Right renal pelvis (tissue), 4 donors: ENCODE data around the gene KBTBD7. TPM values are rescaled to one million over a fixed set of nuclear protein-coding genes. Genes with fewer than 3 reads are reported as not detected.
"Not testable (repeated sequence)": the region's sequence is repeated elsewhere in the genome, so short reads cannot be mapped to it uniquely, and the experiment has no call there.

Experiments used
- DNase-seq, 4 donors: peaks; one replicate each; pipeline ENCODE4 v3.0.0-alpha.2; 2013; ENCODE audit warnings: low read depth in 4 of 4, low spot score in 3 of 4, missing footprints in 1 of 4
- polyA plus RNA-seq, 4 donors: library from polyadenylated mRNA; unstranded; fragments of 120-200 nt; gene quantifications; one replicate each; pipeline ENCODE4 v1.2.1, GENCODE V29; 2013; ENCODE audit not compliant: insufficient read length in 4 of 4

Gene KBTBD7
- polyA plus RNA-seq, 4 donors = 17.2 to 23.1 (median 21.9) TPM

DNA sequence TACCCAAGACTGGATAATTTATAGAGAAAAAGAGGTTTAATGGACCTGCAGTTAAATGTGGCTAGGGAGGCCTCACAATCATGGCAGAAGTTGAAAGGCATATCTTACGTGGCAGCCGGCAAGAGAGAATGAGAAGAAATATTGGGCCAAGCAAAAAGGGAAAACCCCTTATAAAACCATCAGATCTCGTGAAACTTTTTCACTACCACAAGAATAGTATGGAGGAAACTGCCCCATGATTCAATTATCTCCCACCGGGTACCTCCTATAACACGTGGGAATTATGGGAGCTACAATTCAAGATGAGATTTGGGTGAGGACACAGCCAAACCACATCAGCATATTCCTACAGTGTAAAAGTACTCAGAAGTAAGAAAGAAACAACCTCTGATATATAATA is 4.7 kb upstream of the KBTBD7 start:
- DNase-seq = no peak

DNA sequence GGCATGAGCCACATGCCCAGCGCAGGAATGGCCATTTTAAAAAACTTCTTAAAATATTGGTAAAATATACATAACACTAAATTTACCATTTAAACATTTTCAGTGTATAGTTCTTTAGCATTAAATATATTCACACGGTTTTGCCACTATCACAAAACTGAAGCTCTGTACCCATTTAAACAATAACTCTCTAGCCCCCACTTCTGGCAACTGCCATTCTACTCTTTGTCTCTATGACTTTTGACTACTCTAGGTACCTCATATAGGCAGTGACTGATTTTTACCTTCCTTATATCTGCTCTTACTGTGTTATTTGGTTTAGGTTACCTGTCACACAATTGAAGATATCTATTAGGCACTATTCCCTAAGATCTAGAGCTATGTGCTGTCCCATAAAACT is 2.3 kb upstream of the KBTBD7 start:
- DNase-seq = no peak

DNA sequence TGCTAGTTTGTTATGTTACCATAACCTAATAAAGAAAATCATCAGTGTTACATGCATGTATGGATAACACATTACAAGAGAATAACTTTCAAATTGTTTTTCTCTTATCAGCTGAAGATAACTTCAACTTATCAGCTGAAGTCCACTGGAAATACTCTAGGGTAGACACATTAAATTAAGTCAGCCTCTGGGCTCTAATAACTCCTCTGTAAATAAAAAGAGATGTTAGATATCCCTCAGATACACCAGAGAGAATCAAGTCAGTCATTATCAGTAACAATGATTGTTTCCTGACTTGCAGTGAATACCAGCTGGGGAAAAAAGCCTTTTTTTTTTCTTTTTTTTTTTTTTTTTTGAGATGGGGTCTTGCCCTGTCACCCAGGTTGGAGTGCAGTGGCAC is 1.6 kb upstream of the KBTBD7 start:
- no peak for DNase-seq

DNA sequence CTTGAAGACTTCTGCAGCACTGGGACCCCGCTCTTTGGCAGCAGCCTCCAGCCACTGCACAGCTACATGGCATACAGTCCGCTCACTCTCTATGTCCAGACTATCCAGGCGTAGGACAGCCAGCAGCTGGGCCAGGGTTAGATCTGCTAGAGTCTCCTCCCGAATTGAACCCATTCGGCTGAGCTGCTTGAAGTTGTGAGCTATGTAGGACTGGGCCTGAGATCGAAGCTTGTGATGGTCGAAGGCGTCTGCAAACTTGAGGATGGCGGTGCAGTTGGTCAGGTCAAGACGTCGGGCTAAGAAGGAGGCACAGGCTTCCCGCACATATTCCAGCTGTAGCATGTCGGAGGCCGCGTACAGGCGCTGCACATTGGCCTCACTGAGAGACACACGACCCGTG is 900 bp downstream of the KBTBD7 start:
- DNase-seq = no peak

DNA sequence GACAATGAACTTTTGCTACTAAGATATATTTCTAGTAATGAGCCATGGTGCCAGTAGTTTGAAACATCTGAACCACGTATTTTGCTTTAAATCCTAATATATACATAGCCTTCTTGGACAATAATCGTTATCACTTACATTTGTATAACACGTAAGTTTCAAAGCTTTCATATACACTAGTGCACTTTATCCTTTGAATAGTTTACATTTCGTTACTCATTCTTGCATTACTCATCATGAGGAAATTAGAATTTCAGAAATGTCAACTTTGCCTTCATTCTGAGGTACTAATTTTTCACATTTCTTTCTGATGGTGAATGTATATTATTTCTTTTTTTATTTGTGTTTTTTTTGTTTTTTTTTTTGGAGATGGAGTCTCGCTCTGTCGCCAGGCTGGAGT is 5.8 kb downstream of the KBTBD7 start:
- no peak for DNase-seq

DNA sequence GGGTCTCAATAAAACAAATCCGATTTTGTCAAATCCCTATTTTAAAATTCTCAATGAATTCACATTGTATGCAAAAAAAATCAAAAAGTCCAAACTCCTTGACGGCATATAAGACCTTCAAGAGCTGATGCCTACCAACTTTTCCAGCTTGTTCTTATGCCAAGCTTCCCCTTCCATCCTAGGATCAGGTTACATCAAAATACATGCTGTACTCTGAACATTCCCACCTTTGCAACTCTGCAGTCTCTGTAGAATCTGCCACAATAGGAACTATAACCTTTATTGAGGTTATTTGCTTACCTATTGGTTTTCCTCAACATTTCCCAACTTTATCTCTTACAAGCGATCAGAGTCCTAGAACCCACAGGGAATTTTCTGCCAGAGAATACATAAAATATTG is 7.9 kb downstream of the KBTBD7 start:
- DNase-seq = no peak

DNA sequence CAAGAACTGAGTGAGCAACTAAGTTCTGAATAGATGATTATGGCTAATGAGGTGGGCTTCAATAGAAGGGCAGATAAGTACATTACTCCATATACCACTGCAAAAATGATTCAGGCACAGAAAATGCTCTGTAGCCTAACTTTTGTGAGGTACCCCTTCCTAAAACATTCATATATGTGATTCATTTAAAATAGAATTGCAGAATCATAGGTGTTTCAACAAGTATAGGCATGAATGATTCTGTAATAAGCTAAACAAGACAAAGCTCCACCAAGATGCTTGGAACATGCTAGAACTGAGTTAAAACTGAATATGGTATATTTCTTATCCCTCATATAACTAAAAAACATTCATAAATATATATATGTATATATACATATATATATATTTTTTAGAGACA is 12.1 kb downstream of the KBTBD7 start:
- DNase-seq = no peak

DNA sequence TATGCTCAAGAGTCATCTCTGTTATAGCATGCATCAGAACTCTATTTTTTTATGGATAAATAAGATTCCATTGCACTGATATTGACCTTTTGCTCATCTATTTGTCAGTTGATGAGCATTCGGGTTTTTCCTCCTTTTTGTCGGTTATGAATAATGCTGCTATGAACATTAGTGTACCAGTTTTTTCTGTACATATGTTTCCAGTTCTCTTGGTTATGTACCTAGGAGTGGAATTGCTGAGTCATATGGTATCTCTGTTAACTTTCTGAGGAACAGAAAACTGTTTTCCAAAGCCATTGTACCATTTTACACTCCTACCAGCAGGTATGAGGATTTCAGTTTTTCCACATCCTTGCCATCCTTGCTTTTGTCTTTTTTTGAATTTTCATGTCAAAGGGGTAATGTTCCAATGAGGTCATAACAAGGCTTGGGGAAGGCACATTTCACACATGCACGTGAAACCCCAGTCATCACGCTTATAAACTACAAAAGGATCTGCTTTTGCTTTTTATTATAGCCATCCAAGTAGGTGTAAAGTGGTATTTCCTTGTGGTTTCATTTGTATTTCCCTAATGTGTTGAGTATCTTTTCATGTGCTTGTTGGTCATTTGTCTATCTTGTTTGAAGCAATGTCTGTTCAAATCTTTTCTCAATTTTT is 14.6 kb downstream of the KBTBD7 start:
- no peak for DNase-seq

DNA sequence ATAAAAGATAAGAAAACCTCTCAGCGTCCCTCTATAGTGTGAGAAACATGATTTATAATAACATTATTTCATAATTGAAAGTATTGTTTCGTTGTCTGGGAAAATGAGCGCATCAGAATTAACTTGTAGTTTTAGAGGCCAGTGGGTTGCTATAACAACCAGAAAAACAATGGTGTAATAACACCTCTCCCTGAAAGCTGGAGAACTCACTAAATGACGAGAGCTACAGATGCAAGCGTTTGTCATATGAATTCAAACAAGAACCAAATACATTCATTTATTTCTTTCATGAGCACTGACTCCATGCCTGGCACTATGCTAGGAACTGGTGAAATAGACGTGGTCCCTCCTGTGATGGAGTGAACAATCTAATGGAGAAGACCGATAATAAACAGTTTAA is 16.3 kb downstream of the KBTBD7 start:
- no peak for DNase-seq

DNA sequence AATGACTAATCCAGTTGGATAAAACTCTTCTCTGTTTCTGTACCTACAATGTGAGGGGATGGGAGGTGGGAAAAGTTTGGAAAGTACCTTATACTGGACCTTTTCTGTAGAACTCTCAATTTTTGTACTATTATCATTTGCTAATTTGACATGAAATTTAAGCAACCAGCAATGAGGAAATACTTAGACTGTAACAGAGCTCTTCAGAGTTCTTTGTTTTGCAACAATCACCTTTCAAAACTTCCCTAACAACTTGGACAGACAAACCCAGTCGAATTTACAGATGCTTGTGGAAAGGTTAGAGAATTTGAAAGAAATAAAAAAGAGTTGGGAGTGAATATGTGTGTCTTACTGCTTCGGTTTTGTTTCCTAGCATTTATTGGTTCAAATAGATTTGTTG is 16.8 kb downstream of the KBTBD7 start:
- no peak for DNase-seq

DNA sequence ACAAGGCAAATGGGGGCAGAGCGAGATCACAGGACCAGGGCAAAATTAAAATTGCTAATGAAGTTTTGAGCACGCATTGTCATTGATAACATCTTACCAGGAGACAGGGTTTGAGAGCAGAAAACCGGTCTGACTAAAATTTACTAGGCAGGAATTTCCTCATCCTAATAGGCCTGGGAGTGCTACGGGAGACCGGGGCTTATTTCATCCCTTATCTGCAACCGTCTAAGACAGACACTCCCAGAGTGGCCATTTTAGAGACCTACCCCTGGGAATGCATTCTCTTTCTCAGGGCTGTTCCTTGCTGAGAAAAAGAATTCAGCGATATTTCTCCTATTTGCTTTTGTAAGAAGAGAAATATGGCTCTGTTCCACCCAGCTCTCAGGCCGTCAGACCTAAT is 18.8 kb downstream of the KBTBD7 start:
- not testable (repeated sequence) for DNase-seq

DNA sequence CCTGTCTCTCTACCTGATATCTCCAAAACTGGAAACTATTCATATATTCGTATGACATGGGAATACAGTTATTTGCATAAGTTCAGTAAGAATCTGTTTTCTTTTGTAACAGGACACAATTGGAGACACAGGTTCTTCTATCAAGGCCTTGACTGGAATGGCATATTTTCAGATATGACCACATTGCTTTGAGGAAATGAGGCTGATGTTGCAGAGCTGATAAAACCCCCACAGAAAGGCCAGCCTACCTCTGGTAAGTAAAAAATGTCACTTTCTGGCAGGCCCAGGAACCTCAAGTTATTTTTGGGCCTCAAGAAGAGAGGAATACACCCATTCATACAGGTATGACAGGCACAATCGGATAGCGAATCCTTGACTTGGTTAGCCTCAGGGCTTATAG is 32.2 kb downstream of the KBTBD7 start:
- no peak for DNase-seq

DNA sequence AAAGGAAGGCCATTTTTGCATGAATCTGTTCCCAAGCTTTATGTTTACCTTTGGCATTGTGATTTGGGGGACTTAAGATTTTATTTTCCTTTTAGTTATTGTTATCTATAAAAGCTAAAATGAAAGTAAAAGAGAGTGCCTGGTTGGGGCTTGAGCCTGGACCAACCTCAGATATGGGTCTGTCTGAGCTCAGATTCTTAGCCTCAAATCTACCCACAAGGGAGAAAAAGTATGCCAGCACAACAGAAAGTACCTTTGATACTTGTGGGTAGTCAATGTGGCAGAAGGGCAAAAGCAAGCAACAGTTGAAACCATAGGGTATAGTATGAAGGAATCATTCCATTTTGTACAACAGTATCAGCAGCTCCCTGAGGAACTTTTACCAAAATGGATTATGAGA is 35.2 kb downstream of the KBTBD7 start:
- DNase-seq = no peak

DNA sequence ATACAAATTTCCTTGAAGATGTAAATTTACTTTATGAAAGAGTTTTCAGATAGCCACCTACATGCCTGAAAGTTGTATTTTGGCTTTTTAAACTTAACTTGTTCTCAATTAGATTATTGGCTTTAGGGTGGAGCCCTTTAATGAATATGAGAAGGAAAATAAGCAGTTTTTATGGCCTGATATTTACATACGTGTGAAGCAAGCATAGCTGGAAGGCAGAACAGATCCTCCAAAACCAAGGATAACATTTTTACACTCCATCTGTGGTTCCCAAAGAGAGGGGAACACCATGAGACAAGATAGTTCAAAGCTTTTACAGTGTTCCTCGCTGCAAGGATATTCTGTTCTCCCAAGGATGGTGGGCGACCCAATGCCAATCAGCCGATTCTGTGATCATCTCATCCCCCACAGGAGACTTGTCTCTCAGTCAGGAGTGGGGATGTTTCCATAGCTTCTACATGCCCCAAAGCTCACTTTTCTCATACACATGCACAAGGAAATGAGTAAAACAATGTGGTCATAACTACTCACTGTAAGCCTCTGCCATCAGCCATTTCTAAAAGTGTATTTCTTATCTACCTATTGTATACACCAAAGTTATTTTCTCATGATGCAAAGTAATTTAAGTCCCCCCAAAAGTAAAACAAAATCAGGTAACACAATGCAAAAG is 37.2 kb downstream of the KBTBD7 start:
- DNase-seq = no peak

DNA sequence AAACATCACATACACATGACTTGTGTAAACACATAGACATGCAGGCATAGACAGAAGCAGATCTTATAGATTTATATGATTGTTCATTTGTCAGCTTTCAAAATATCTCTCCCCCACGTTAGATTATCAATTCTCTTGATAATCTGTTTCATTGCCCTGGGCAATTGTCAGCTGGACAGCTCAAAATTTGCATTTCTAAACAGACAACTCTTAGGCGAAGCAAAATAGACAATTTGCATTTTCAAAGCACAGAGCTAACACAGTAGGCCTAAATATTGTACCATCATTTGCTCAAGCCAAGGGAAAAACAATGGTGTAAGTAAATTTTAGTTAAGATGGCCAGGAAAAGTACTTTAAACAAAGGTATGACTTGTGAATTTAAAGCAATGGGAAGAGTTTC is 37.7 kb downstream of the KBTBD7 start:
- no peak for DNase-seq

DNA sequence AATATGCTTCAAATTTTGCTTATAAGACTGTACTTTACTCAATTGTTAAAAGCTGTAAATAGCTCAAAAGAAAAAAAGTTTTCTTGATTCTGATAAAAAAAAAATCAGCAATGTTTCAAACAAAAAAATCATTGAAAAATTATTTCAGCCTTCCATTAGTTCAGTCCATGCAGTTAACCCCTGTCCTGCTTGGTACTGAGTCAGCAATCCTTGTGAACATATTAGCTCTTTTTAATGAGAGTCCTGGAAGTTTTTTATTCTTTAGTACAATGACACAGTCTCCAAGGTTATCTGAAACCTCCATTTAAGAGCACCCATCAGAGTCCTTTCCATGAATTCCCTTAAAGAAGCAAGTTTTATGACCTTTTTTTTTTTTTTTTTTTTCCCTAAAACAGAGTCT is 40.3 kb downstream of the KBTBD7 start:
- DNase-seq = no peak

DNA sequence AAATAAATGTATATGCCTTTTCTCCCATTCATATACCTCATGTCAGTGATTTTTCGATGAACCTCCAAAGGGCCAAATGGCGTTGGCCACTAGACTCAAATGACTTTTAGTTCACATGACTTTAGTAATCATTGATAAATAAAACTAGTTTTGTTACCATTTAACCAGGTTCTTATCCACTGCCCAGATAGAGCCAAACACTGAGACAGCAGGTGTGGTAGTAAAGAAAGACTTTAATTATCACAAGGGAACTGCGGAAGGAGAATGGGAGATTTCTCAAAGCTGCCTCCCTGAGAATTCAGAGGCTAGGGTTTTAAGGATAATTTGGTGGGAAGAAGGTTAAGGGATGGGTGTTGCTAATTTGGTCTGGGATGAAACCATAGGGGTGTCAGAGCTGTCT is 42.4 kb downstream of the KBTBD7 start:
- DNase-seq = no peak

DNA sequence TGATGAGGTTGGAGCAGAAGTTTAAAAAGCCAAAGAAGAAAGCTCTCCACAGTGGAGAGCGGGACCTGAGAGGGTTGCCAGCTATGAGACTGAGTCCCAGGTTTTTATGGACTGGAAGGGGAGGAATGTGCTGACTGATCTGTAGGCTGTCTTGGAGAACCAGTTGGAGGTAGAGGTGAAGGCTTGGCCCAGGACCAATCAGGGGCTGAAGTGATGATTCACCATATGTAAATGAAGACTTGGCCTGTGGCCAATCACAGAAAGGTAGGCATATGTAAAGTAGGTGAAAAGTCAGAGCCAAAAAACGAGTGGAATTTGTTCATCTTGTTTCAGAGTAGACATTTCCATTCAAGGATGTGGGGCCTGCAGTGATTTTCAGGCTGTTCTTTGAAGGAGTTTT is 44.3 kb downstream of the KBTBD7 start:
- DNase-seq = no peak

DNA sequence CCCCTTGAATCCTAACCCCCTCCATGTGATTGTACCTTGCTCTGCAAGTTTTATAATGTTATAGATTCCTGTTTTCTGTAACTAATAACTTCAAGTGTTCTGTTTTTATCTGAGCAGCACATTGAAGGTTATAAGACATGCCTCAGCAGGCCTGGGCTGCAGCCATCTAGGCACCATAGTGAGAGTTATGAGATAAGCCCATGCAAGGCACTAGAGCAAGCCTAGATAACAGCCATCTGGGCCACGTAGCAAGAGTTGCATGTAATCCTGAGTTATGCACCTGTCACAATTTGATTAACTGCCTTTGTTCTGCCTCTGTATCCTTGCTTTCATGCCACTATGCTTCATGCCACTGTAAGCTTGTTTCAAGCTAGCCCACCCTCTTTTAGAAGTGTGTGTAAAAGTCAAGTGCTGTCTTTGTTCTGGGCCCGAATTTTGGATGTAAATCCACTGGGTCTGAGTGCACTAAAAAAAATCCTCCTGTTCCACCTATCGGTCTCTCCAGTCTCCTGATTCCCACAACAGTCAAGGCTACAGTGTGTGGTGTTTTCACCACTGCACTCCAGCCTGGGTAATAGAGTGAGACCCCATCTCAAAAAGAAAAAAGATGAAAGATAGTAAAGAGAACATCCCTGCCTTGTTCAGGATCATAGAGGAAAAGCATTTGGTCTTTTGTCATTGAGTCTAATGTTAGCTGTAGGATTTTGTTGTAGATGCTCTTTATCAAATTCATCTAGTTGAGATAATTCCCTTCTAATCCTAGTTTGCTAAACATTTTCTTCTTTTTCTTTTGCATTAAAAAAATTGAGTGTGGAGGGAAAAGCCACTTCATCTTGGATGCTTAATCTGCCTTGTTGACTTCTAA is 45.7 kb downstream of the KBTBD7 start:
- DNase-seq = no peak

DNA sequence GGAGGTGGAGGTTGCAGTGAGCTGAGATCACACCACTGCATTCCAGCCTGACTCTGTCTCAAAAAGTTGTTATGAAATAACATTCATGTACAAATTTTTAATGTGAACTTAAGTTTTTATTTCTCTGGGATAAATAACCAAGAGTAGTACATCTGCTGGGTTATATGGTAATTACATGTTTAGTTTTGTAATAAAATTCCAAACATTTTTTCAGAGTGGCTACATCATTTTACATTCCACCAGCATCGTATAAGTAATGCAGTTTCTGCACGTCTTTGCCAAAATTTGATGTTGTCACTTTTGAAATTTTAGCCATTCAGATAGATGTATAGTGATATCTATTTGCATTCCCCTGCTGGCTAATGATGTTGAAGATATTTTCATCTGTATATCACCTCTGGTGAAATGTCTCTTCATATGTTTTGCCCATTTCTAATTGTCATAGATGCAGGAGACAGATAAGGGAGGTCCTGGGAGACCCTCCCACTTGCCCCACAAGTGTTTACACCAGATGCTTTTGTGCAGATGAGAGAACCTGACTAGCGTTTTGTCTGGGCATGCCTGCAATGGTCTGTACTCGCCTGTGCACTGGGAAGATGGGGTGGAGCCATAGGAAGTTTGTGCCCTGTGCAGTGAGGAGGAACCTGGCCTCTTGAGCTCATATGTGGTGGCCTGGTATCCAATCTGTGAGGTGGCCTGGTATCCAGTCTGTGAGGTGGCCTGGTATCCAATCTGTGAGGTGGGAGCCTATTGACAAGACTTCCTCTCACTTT is 49.0 kb downstream of the KBTBD7 start:
- DNase-seq = no peak

DNA sequence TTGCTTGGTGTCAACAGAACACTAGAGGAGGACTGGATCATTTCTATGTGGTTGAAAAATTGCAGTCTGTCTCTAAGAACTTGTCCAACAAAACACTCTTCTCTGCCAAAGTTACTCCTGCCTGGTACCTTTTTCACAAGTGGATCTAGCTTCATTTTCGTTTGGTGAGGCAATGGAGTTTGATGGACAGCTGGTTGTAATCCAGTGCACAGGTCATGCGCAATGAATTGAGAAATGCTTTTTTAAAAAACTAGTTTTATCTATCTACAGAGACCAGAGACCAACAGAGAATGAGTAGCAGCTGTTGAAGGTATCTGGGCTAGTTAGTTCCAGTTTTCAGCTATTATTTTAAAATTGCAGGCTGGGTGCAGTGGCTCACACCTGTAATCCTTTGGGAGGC is 49.8 kb downstream of the KBTBD7 start:
- DNase-seq = no peak
